Thyroid gland (tissue), 4 donors: Measurements from ENCODE around the gene EPB41L1. TPM values are rescaled to one million over a fixed set of nuclear protein-coding genes. Genes with fewer than 3 reads are reported as not detected.

Source experiments
- DNase-seq, 2 donors: peaks; one replicate each; pipeline ENCODE4 v3.0.0-alpha.2; 2019
- H3K27ac ChIP-seq, 3 donors: fragments of 200-600 bp; sonication (generic); 1 replicate in 2 of 3; 2 replicates in 1 of 3; pipeline ENCODE4 v1.5.1; 2016 to 2019; ENCODE audit warnings: mild to moderate bottlenecking in 1 of 3, moderate library complexity in 1 of 3
- H3K27me3 ChIP-seq: fragments of 200-600 bp; sonication (generic); one replicate; pipeline ENCODE4 v1.5.1; 2019
- H3K36me3 ChIP-seq, 2 donors: fragments of 200-600 bp; sonication (generic); one replicate each; pipeline ENCODE4 v1.5.1; 2016 to 2019
- H3K4me1 ChIP-seq, 2 donors: fragments of 200-600 bp; sonication (generic); one replicate each; pipeline ENCODE4 v1.5.1; 2017 to 2019
- H3K4me3 ChIP-seq, 3 donors: fragments of 200-600 bp; sonication (generic); replicated peaks in 1 of 3; 1 replicate in 2 of 3; 2 replicates in 1 of 3; pipeline ENCODE4 v1.5.1; 2016; ENCODE audit warnings: mild to moderate bottlenecking in 1 of 3
- H3K9me3 ChIP-seq: fragments of 200-600 bp; sonication (generic); one replicate; pipeline ENCODE4 v1.5.1; 2017
- CTCF ChIP-seq, 6 experiments: fragments of 200-600 bp in 3 of 6; fragments of 450-650 bp in 3 of 6; sonication (generic) in 3 of 6; IDR thresholded peaks; one replicate each; pipeline ENCODE4 v1.5.1; 2016 to 2019; ENCODE audit warnings: antibody characterized with exemption in 6 of 6, mild to moderate bottlenecking in 2 of 6, inconsistent platforms in 1 of 6, moderate library complexity in 1 of 6
- POLR2A ChIP-seq, 2 donors: fragments of 450-650 bp; IDR thresholded peaks; one replicate each; pipeline ENCODE4 v1.6.1; 2017; ENCODE audit warnings: antibody characterized with exemption in 2 of 2, mild to moderate bottlenecking in 2 of 2, moderate library complexity in 1 of 2
- WGBS, 2 donors: methylation state at CpG; one replicate each; pipeline ENCODE4 v1.1.5; 2017; 5-methylcytosine and 5-hydroxymethylcytosine counted together
- intact Hi-C: fragments of 100-400 bp; cut with DNase I; formaldehyde crosslinking; loops from one replicate; pipeline ENCODE4 v1.15.1; 2023
- total RNA-seq, 4 donors: library from RNA; depleted of rRNA; stranded (reverse); fragments of >200 nt; gene quantifications; one replicate each; pipeline ENCODE4 v1.2.3, GENCODE V29; 2016

EPB41L1 gene
- total RNA-seq, 4 donors from 2014 or later = 15.4 to 75.2 (median 42.3) TPM

- TF ChIP-seq POLR2A (IDR thresholded peaks at IDR 0.05) (no peak), CTCF (IDR thresholded peaks at IDR 0.05) (no peak)
- H3K27me3 ChIP-seq = no peaks in the 10 kb centered on the region
- WGBS, 2 donors = 93 to 94% methylated on average over 4 of the region's 4 CpGs
- intact Hi-C loops = no loop called here
- H3K27ac ChIP-seq = no peak overlapping the region
- no peak for DNase-seq
- peaks cover 36 to 54% of the 10 kb centered on the region in 2 donors for H3K36me3 ChIP-seq
- no peaks in the 10 kb centered on the region for H3K9me3 ChIP-seq
- H3K4me1 ChIP-seq = peaks cover 0 to 16% of the 10 kb centered on the region in 2 donors
- H3K4me3 ChIP-seq = no peak overlapping the region
These were observed 87.1 kb downstream of the EPB41L1 start for GRCh38 chr20:36241678-36242077.

GRCh38 chr20:36243726-36244125, 89.2 kb downstream of the EPB41L1 start:
- H3K27ac ChIP-seq = no peak overlapping the region
- H3K9me3 ChIP-seq = no peaks in the 10 kb centered on the region
- no peak for DNase-seq
- H3K36me3 ChIP-seq = peaks cover 54 to 71% of the 10 kb centered on the region in 2 donors
- WGBS, 2 donors = 78 to 94% methylated on average over 1 of the region's 1 CpG
- no peak overlapping the region for H3K4me3 ChIP-seq
- no peak for TF ChIP-seq CTCF (IDR thresholded peaks at IDR 0.05)
- no peak for TF ChIP-seq POLR2A (IDR thresholded peaks at IDR 0.05)
- intact Hi-C loops = no loop called here
- H3K27me3 ChIP-seq = no peaks in the 10 kb centered on the region
- no peaks in the 10 kb centered on the region for H3K4me1 ChIP-seq

- no peak overlapping the region for H3K4me3 ChIP-seq
- intact Hi-C loops = no loop called here
- no peak for DNase-seq
- no peak overlapping the region for H3K27ac ChIP-seq
- H3K27me3 ChIP-seq = no peaks in the 10 kb centered on the region
- WGBS, 2 donors = 90 to 95% methylated on average over 4 of the region's 4 CpGs
- H3K36me3 ChIP-seq = peaks cover 53 to 62% of the 10 kb centered on the region in 2 donors
- TF ChIP-seq POLR2A (IDR thresholded peaks at IDR 0.05) (no peak), CTCF (IDR thresholded peaks at IDR 0.05) (no peak)
- no peaks in the 10 kb centered on the region for H3K4me1 ChIP-seq
- no peaks in the 10 kb centered on the region for H3K9me3 ChIP-seq
These were observed 91.9 kb downstream of the EPB41L1 start for GRCh38 chr20:36246401-36246800.

- TF ChIP-seq CTCF (IDR thresholded peaks at IDR 0.05) (no peak), POLR2A (IDR thresholded peaks at IDR 0.05) (no peak)
- H3K4me3 ChIP-seq = no peak overlapping the region
- 83 to 87% methylated on average over 4 of the region's 4 CpGs for WGBS, 2 donors
- H3K36me3 ChIP-seq = peaks cover 53 to 62% of the 10 kb centered on the region in 2 donors
- H3K27ac ChIP-seq = no peak overlapping the region
- no peaks in the 10 kb centered on the region for H3K9me3 ChIP-seq
- intact Hi-C loops = no loop called here
- H3K4me1 ChIP-seq = no peaks in the 10 kb centered on the region
- DNase-seq = no peak
- no peaks in the 10 kb centered on the region for H3K27me3 ChIP-seq
These were observed 94.3 kb downstream of the EPB41L1 start for GRCh38 chr20:36248836-36249235.

GRCh38 chr20:36249450-36249849, 94.9 kb downstream of the EPB41L1 start:
- Histone ChIP-seq H3K27ac (no peak overlapping the region), H3K36me3 (peaks cover 46 to 57% of the 10 kb centered on the region in 2 donors), H3K4me1 (no peaks in the 10 kb centered on the region), H3K27me3 (no peaks in the 10 kb centered on the region), H3K9me3 (no peaks in the 10 kb centered on the region), H3K4me3 (no peak overlapping the region)
- intact Hi-C loops = no loop called here
- 75 to 81% methylated on average over 3 of the region's 3 CpGs for WGBS, 2 donors
- TF ChIP-seq POLR2A (IDR thresholded peaks at IDR 0.05) = no peak
- no peak for TF ChIP-seq CTCF (IDR thresholded peaks at IDR 0.05)
- no peak for DNase-seq
